Ascending aorta (tissue), 2 donors: ENCODE measurements around the gene UBE2E2. TPM values are rescaled to one million over a fixed set of nuclear protein-coding genes. Genes with fewer than 3 reads are reported as not detected.

ENCODE experiments used
- DNase-seq, 2 donors: peaks; one replicate each; pipeline ENCODE4 v3.0.0-alpha.2; 2019; ENCODE audit warnings: low spot score in 2 of 2
- H3K27ac ChIP-seq, 2 donors: fragments of 200-600 bp; sonication (generic); one replicate each; pipeline ENCODE4 v1.5.1; 2016 to 2017; ENCODE audit warnings: mild to moderate bottlenecking in 1 of 2
- H3K27me3 ChIP-seq: fragments of 200-600 bp; sonication (generic); one replicate; pipeline ENCODE4 v1.5.1; 2017
- H3K36me3 ChIP-seq, 2 donors: fragments of 200-600 bp; sonication (generic); one replicate each; pipeline ENCODE4 v1.5.1; 2016
- H3K4me1 ChIP-seq, 2 donors: fragments of 200-600 bp; sonication (generic); one replicate each; pipeline ENCODE4 v1.5.1; 2016 to 2017; ENCODE audit warnings: mild to moderate bottlenecking in 1 of 2
- H3K4me3 ChIP-seq, 2 donors: fragments of 200-600 bp; sonication (generic); one replicate each; pipeline ENCODE4 v1.5.1; 2016 to 2017; ENCODE audit warnings: mild to moderate bottlenecking in 1 of 2
- H3K9me3 ChIP-seq, 2 donors: fragments of 200-600 bp; sonication (generic); one replicate each; pipeline ENCODE4 v1.5.1; 2016
- intact Hi-C: fragments of 100-400 bp; cut with DNase I; formaldehyde crosslinking; loops from one replicate; pipeline ENCODE4 v1.15.1; 2023
- total RNA-seq: library from RNA; depleted of rRNA; stranded (reverse); fragments of >200 nt; gene quantifications from one replicate; pipeline ENCODE4 v1.1.0, GENCODE V29; 2016
- TF ChIP-seq, protein P1 (sequence below), 3 experiments: fragments of 200-600 bp in 2 of 3; fragments of 450-650 bp in 1 of 3; sonication (generic) in 2 of 3; IDR thresholded peaks; one replicate each; pipeline ENCODE4 v1.5.1; 2016 to 2019; ENCODE audit warnings: antibody characterized with exemption in 3 of 3, mild to moderate bottlenecking in 1 of 3, moderate library complexity in 1 of 3

UBE2E2 gene
- total RNA-seq, 1 donor from 2014 or later = 5.3 TPM

GRCh38 chr3:23494967-23495366 lies 291.8 kb downstream of the UBE2E2 start:
- H3K4me3 ChIP-seq = no peak overlapping the region
- intact Hi-C loops = no loop called here
- no peaks in the 10 kb centered on the region for H3K9me3 ChIP-seq
- H3K27me3 ChIP-seq = no peaks in the 10 kb centered on the region
- TF ChIP-seq, protein P1, sequence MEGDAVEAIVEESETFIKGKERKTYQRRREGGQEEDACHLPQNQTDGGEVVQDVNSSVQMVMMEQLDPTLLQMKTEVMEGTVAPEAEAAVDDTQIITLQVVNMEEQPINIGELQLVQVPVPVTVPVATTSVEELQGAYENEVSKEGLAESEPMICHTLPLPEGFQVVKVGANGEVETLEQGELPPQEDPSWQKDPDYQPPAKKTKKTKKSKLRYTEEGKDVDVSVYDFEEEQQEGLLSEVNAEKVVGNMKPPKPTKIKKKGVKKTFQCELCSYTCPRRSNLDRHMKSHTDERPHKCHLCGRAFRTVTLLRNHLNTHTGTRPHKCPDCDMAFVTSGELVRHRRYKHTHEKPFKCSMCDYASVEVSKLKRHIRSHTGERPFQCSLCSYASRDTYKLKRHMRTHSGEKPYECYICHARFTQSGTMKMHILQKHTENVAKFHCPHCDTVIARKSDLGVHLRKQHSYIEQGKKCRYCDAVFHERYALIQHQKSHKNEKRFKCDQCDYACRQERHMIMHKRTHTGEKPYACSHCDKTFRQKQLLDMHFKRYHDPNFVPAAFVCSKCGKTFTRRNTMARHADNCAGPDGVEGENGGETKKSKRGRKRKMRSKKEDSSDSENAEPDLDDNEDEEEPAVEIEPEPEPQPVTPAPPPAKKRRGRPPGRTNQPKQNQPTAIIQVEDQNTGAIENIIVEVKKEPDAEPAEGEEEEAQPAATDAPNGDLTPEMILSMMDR (IDR thresholded peaks at IDR 0.05) = no peak
- no peaks in the 10 kb centered on the region for H3K36me3 ChIP-seq
- no peak overlapping the region for H3K27ac ChIP-seq
- peaks cover 0 to 2% of the 10 kb centered on the region in 2 donors for H3K4me1 ChIP-seq
- DNase-seq = no peak

DNA sequence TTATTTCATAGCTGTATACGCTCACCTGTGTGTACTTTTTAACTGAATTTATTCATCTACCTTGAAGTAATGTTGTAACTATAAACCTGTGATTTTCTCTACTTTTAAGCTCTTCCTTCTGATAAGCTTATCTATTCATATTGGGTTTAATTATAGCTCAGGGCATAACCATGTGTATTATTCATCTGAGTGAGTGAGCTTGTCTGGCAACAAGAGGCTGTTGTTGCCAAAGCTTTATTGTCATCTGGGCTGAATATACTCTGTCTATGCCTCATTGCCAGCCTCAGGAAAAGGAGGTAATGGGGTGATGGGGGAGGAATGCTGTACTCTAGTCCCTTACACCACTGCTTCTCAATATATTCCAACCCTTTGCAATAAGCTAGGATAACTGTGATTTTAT lies 292.4 kb downstream of the UBE2E2 start:
- Histone ChIP-seq H3K4me3 (no peak overlapping the region), H3K36me3 (no peaks in the 10 kb centered on the region), H3K27me3 (no peaks in the 10 kb centered on the region), H3K27ac (no peak overlapping the region), H3K4me1 (peaks cover 0 to 2% of the 10 kb centered on the region in 2 donors), H3K9me3 (no peaks in the 10 kb centered on the region)
- DNase-seq = no peak
- TF ChIP-seq, protein P1 (IDR thresholded peaks at IDR 0.05) = no peak
- intact Hi-C loops = no loop called here

DNA sequence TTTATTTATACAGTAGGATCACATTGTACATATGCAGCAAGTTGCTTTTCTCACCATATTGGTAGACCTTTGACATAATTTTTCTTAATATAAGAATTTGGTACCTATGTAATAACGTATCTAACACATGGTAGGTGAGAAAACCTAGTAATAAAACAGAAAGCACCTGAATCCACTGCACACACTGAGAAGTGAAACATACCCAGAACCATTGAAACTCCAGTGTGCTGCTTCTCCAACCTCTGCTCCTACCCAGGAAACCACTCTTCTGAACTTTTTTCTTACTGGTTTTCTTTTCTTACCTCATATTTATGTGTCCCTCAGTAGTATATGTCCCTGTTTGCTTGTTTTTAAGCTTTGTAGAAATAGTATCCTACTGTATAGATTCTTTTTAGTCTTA lies 293.0 kb downstream of the UBE2E2 start:
- TF ChIP-seq, protein P1 (IDR thresholded peaks at IDR 0.05) = no peak
- H3K27ac ChIP-seq = no peak overlapping the region
- no peaks in the 10 kb centered on the region for H3K27me3 ChIP-seq
- H3K4me1 ChIP-seq = peaks cover 0 to 5% of the 10 kb centered on the region in 2 donors
- no peaks in the 10 kb centered on the region for H3K36me3 ChIP-seq
- intact Hi-C loops = no loop called here
- no peak for DNase-seq
- no peaks in the 10 kb centered on the region for H3K9me3 ChIP-seq
- H3K4me3 ChIP-seq = no peak overlapping the region

DNA sequence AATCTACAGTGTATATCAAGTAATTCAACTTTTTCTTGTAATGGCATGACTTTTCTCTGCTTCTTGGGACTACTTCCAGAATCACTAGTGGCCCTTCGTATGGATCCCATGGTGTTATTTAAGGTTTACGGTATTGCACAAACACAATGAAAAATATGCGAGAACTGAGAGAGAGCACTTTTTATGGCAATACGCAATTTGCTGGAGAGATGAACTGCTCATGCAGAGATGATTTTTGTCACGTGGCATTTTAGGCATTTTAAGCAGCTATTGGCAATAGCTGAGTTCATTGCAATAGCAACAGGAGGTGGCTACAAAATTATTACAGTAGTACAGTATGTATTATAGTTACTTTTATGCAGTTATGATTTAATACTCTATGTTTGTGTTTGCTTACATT lies 294.0 kb downstream of the UBE2E2 start:
- intact Hi-C loops = no loop called here

GRCh38 chr3:23501201-23501802 lies 298.2 kb downstream of the UBE2E2 start:
- Histone ChIP-seq H3K9me3 (no peaks in the 10 kb centered on the region), H3K27me3 (no peaks in the 10 kb centered on the region), H3K27ac (no peak overlapping the region), H3K4me3 (no peak overlapping the region), H3K4me1 (peaks cover 0 to 2% of the 10 kb centered on the region in 2 donors), H3K36me3 (no peaks in the 10 kb centered on the region)
- TF ChIP-seq, protein P1 (IDR thresholded peaks at IDR 0.05) = no peak
- intact Hi-C loops = no loop called here
- DNase-seq = no peak

More for the DNA sequence above, 294.0 kb downstream of the UBE2E2 start:
- no peak for DNase-seq
- no peaks in the 10 kb centered on the region for H3K9me3 ChIP-seq
- no peak overlapping the region for H3K4me3 ChIP-seq
- peaks cover 0 to 5% of the 10 kb centered on the region in 2 donors for H3K4me1 ChIP-seq
- H3K36me3 ChIP-seq = no peaks in the 10 kb centered on the region
- H3K27ac ChIP-seq = no peak overlapping the region
- no peaks in the 10 kb centered on the region for H3K27me3 ChIP-seq
- TF ChIP-seq, protein P1 (IDR thresholded peaks at IDR 0.05) = no peak

- no peak overlapping the region for H3K27ac ChIP-seq
- TF ChIP-seq, protein P1 (IDR thresholded peaks at IDR 0.05) = no peak
- no peak for DNase-seq
- H3K27me3 ChIP-seq = no peaks in the 10 kb centered on the region
- H3K4me1 ChIP-seq = no peaks in the 10 kb centered on the region
- no peaks in the 10 kb centered on the region for H3K36me3 ChIP-seq
- H3K9me3 ChIP-seq = no peaks in the 10 kb centered on the region
- no peak overlapping the region for H3K4me3 ChIP-seq
- intact Hi-C loops = no loop called here
Observed at GRCh38 chr3:23508464-23508863, 305.3 kb downstream of the UBE2E2 start.
